ENCODE measurements around the gene MOK. TPM values are rescaled to one million over a fixed set of nuclear protein-coding genes. Genes with fewer than 3 reads are reported as not detected.

MOK gene
- total RNA-seq, 1 donor from 2014 or later, result 1.8 TPM

DNA sequence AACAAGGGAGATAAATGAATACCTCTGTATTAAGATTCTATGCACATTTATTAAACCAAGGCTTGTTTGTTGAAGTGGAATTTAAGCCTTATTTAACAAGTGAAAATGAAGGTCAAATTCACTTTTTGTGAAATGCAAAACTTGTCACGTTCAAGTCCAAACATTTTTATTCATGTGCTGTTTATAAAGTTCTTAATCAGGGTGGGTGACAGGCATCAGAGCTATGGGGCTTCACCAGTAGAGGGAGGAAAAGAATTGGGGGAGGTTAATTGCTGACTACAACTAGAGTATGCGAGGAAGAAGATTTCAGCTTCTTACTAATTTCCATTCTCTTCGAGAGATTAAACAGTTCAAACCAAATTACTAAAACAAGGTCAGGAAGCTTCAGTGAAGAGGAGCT, 9.7 kb downstream of the MOK start:
- Mint-ChIP-seq H3K9me3 (no peaks in the 10 kb centered on the region), H3K27me3 (peaks cover 8% of the 10 kb centered on the region), H3K4me1 (no peaks in the 10 kb centered on the region), H3K27ac (no peak overlapping the region), H3K4me3 (no peak overlapping the region), H3K36me3 (ENCODE audit: low read depth) (no peaks in the 10 kb centered on the region)
- intact Hi-C loops (cut with micrococcal nuclease), result no loop called here
- no peak for ATAC-seq (ENCODE audit: low read depth)
- ChIA-PET POLR2A (no interaction called here), CTCF (no interaction called here)
- no peak for DNase-seq
- TF ChIP-seq, protein P1, sequence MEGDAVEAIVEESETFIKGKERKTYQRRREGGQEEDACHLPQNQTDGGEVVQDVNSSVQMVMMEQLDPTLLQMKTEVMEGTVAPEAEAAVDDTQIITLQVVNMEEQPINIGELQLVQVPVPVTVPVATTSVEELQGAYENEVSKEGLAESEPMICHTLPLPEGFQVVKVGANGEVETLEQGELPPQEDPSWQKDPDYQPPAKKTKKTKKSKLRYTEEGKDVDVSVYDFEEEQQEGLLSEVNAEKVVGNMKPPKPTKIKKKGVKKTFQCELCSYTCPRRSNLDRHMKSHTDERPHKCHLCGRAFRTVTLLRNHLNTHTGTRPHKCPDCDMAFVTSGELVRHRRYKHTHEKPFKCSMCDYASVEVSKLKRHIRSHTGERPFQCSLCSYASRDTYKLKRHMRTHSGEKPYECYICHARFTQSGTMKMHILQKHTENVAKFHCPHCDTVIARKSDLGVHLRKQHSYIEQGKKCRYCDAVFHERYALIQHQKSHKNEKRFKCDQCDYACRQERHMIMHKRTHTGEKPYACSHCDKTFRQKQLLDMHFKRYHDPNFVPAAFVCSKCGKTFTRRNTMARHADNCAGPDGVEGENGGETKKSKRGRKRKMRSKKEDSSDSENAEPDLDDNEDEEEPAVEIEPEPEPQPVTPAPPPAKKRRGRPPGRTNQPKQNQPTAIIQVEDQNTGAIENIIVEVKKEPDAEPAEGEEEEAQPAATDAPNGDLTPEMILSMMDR (IDR thresholded peaks at IDR 0.05), result no peak

DNA sequence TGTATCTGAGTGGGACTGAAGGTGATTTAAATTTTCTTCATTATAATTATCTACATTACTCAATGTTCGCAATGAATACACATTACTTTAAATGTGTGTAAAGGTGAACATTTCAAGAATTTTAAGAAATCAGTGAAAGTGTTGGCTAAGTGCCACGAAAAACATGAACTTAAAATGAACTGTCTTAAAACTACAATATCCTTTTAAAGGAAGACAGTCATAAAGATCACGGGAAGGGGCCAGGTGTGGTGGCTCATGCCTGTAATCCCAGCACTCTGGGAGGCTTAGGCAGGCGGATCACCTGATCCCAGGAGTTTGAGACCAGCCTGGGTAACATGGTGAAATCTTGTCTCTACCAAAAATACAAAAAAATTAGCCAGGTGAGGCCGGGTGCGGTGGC, 11.2 kb downstream of the MOK start:
- ChIA-PET POLR2A (no interaction called here), CTCF (no interaction called here)
- TF ChIP-seq, protein P1 (IDR thresholded peaks at IDR 0.05), result no peak
- no peak overlapping the region for H3K4me3 Mint-ChIP-seq
- DNase-seq (no peak), ATAC-seq (ENCODE audit: low read depth) (no peak)
- no peaks in the 10 kb centered on the region for H3K9me3 Mint-ChIP-seq
- H3K4me1 Mint-ChIP-seq, result no peaks in the 10 kb centered on the region
- no peaks in the 10 kb centered on the region for H3K36me3 Mint-ChIP-seq (ENCODE audit: low read depth)
- no peak overlapping the region for H3K27ac Mint-ChIP-seq
- H3K27me3 Mint-ChIP-seq, result peaks cover 5% of the 10 kb centered on the region
- intact Hi-C loops (cut with micrococcal nuclease), result no loop called here

DNA sequence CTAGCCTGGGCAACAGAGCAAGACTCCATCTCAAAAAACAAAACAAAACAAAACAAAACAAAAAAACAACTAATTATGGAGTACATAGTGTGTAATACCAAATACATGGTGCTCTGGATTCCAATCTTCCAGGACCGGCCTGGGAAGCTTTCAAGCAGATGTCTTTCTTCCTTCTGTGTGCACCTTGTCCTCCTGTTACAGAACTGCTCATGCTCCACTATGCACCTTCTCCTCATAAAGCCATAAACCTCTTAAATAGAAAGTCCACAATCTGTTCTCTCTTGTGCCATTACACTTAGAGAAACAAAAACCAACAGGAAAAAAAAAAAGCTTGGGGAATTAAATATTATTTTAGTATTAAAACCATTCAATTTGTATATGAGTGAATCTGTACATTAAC, 12.5 kb downstream of the MOK start:
- intact Hi-C loops (cut with micrococcal nuclease), result no loop called here
- CTCF ChIA-PET, result interaction anchor here (0.6 kb wide), 1 partner anchor 16 kb away, joined by 3 read pairs; no protein-coding TSS in a partner anchor
- H3K4me3 Mint-ChIP-seq, result no peak overlapping the region
- no peak overlapping the region for H3K27ac Mint-ChIP-seq
- ATAC-seq (ENCODE audit: low read depth) (no peak), DNase-seq (no peak)
- H3K27me3 Mint-ChIP-seq, result peaks cover 4% of the 10 kb centered on the region
- H3K9me3 Mint-ChIP-seq, result peaks cover 3% of the 10 kb centered on the region
- POLR2A ChIA-PET, result no interaction called here
- TF ChIP-seq, protein P1 (IDR thresholded peaks at IDR 0.05), result no peak
- H3K36me3 Mint-ChIP-seq (ENCODE audit: low read depth), result no peaks in the 10 kb centered on the region
- no peaks in the 10 kb centered on the region for H3K4me1 Mint-ChIP-seq

DNA sequence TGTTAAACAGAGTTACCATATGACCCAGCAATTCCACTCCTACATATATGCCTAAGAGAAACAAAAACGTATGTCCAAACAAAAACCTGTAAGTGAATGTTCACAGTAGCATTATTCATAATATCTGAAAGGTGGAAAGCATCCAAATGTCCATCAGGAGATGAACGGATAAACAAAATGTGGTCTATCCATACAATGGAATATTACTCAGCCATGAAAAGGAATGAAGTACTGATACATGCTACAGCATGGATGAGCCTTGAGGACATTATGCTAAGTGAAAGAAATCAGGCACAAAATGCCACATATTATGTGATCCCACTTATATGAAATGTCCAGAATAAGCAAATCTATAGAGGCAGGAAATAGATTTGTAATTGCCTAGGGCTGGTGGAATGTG, 16.8 kb downstream of the MOK start:
- Mint-ChIP-seq H3K4me1 (no peaks in the 10 kb centered on the region), H3K9me3 (peaks cover 3% of the 10 kb centered on the region), H3K4me3 (no peak overlapping the region), H3K27me3 (peaks cover 4% of the 10 kb centered on the region), H3K27ac (no peak overlapping the region), H3K36me3 (ENCODE audit: low read depth) (no peaks in the 10 kb centered on the region)
- ChIA-PET CTCF (no interaction called here), POLR2A (no interaction called here)
- no peak for ATAC-seq (ENCODE audit: low read depth)
- intact Hi-C loops (cut with micrococcal nuclease), result no loop called here
- DNase-seq, result no peak
- TF ChIP-seq, protein P1 (IDR thresholded peaks at IDR 0.05), result no peak

DNA sequence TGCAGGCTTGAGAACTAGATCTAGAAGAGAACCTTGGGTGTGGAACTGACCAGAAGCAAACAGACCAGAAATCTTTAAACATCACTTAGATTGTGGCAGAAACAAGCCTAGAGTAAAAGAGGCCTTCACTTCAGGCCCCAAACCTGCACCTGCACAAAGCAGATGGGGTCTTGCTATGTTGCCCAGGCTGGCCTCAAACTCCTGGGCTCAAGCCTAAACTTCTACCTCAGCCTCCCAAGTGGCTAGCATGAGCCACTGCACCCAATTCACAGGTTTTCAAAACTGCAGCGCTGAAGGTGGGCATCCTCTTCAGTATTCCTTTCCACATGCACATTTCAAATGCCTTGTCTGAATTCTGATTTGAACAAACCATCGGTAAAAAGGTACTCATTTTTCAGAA, 19.9 kb downstream of the MOK start:
- Mint-ChIP-seq H3K27ac (no peak overlapping the region), H3K4me3 (no peak overlapping the region), H3K4me1 (no peaks in the 10 kb centered on the region), H3K27me3 (no peaks in the 10 kb centered on the region), H3K9me3 (peaks cover 3% of the 10 kb centered on the region), H3K36me3 (ENCODE audit: low read depth) (no peaks in the 10 kb centered on the region)
- intact Hi-C loops (cut with micrococcal nuclease), result no loop called here
- CTCF ChIA-PET, result no interaction called here
- DNase-seq (no peak), ATAC-seq (ENCODE audit: low read depth) (no peak)
- POLR2A ChIA-PET, result no interaction called here
- TF ChIP-seq, protein P1 (IDR thresholded peaks at IDR 0.05), result no peak

Measured in activated B cell treated with CpG ODN at 0.5 μM for 24 hours (primary cell).